SJSA1 (cell line): ENCODE measurements around the gene PIANP. TPM values are rescaled to one million over a fixed set of nuclear protein-coding genes. Genes with fewer than 3 reads are reported as not detected.
A peak's percentile ranks its signal among the peaks of the same experiment; 100 is the strongest.

Source experiments
- DNase-seq, 2 experiments: peaks; one replicate each; pipeline ENCODE4 v3.0.0-alpha.2; 2015 to 2020; ENCODE audit warnings: low spot score in 2 of 2, low read depth in 1 of 2
- H3K27ac ChIP-seq: fragments of 250-450 bp; sonication (Bioruptor Pico); 2 replicates; pipeline ENCODE4 v1.5.1; 2020; ENCODE audit warnings: mild to moderate bottlenecking, moderate library complexity
- H3K27me3 ChIP-seq: fragments of 250-450 bp; sonication (Bioruptor Pico); replicated peaks from 2 replicates; pipeline ENCODE4 v1.5.1; 2020; ENCODE audit warnings: mild to moderate bottlenecking, moderate library complexity
- H3K36me3 ChIP-seq: fragments of 250-450 bp; sonication (Bioruptor Pico); 2 replicates; pipeline ENCODE4 v1.5.1; 2020; ENCODE audit warnings: mild to moderate bottlenecking
- H3K4me1 ChIP-seq: fragments of 250-450 bp; sonication (Bioruptor Pico); replicated peaks from 2 replicates; pipeline ENCODE4 v1.6.1; 2021; ENCODE audit warnings: mild to moderate bottlenecking
- H3K4me3 ChIP-seq: fragments of 250-450 bp; sonication (Bioruptor Pico); 2 replicates; pipeline ENCODE4 v1.5.1; 2020; ENCODE audit warnings: mild to moderate bottlenecking
- H3K9me3 ChIP-seq: fragments of 250-450 bp; sonication (Bioruptor Pico); replicated peaks from 2 replicates; pipeline ENCODE4 v1.5.1; 2020; ENCODE audit warnings: mild to moderate bottlenecking
- total RNA-seq: library from RNA; depleted of rRNA; stranded (reverse); fragments of >200 nt; shearing (Covaris generic); gene quantifications from 2 replicates; pipeline ENCODE4 v1.2.3, GENCODE V29; 2014

The PIANP gene
- total RNA-seq, 1 experiment from 2014 or later: not detected

DNA sequence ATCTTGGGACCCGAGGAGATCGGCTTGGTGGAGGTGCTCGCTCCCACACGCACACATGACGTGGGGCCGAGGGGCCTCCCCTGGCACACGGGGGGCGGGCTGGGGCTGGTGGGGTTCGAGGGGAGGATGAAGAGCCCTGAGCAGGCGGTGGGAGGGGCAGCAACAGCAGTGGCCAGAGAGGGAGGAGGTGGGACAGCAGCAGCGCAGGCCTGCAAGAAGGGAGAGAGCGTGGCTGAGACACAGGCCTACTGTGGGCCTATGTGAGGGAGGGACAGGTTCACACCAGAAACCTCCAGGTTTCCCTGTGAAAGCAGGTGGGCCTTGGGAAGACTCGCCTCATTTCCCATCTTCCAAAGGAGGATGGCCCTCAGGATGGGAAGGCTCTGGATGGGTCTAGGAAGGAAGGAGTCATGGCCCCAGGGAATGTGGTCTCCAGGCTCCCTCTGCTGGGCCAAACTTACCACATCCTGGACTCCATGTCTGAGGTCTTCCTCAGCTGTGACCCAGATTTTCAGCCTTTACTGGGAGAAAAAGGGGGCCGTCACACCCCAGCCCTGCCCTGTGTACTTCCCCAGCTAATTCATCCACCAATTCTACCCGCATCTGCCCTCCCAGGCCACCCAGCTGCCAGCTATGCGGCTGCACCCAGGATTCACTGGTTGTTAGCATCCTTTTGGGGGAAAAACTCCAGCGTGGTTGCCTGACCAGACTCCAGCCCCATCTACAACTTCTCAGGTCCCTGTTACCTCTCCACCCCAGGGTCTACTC is 2.8 kb downstream of the PIANP start:
- peak; percentile 52 to 66 for DNase-seq
- Histone ChIP-seq H3K4me3 (no peak overlapping the region), H3K36me3 (no peaks in the 10 kb centered on the region), H3K9me3 (no peaks in the 10 kb centered on the region), H3K27me3 (peaks cover 64% of the 10 kb centered on the region), H3K27ac (no peak overlapping the region), H3K4me1 (peaks cover 12% of the 10 kb centered on the region)

DNA sequence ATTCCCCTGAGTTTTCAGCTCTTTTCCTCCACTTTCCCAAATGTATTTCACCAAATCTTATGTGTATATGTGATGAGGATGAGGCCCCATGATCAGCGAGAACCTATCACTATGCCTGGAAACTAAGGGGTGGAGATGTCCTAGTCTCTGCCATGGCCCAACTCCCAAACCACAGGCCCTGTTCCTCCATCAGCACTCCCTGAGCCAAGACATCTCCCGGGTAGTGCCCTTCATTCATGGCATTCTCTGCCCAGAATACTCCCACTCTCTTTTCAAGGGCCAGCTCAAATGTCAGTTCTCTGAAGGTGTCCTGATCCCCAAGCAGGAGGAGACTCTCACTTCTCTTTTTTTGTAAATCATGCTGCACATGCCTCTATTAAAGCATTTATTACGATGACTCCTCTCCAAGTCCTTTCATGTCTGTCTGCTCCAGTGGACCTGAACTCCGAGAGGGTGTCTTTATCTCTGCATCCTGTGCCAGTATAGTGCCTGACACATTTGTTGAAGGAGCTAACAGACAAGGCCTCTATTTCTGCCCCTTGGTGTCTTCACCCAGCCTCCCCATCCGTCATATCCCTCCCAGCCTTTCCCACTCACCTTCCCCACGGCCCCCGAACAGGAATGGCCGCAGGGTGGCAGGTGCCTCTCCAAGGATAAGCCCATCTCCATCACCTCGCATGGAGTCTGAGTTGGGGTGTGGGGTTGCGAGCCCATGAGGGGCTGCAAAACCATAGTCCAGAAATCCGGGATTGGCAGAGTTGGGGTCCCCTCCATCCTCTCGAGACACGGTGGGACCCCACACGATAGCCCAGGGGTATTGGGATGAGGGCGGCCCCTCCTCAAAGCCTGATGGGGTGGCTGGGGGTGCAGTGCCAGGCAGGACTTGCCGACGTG is 3.7 kb downstream of the PIANP start:
- no peaks in the 10 kb centered on the region for H3K9me3 ChIP-seq
- DNase-seq: no peak

DNA sequence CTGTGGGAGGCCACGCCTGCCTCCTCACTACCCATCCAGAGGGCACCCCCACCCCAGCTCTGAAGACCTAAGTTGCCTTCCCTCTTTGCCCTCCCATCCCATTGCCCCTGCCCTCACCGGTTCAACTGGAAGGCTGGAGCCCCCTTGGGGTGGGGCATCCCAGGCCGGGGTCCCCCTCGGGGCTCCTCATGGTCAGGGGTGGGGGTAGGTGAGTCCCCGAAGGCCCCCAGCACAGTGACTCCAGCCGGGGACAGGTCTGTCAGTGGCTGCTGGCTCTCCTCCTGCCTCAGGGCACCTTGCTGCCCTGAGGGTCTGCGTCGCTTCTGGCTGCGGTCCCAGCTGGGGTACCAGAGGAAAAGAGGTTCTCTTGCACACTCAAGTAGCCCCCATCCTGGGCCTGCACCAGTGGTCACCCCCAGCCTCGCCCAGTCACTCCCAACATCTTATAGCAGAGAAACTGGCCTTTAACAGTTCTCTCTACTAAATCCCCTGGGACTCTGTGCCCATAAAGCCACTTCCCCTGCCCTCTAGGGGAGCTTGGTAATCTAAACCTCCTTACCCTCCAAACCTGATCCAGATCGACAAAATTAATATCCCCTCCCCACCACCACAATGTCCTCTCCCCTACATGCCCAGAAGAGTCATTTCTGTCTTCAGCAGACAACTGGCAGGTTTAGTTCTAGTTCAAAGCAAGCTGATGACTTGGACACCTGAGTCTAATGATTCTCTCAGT is 5.1 kb downstream of the PIANP start:
- no peak overlapping the region for H3K27ac ChIP-seq
- no peak for DNase-seq
- peaks cover 44% of the 10 kb centered on the region for H3K27me3 ChIP-seq
- H3K36me3 ChIP-seq: no peaks in the 10 kb centered on the region
- H3K4me3 ChIP-seq: no peak overlapping the region
- no peaks in the 10 kb centered on the region for H3K9me3 ChIP-seq
- peaks cover 14% of the 10 kb centered on the region for H3K4me1 ChIP-seq

More for the DNA sequence above, 3.7 kb downstream of the PIANP start:
- peaks cover 12% of the 10 kb centered on the region for H3K4me1 ChIP-seq
- H3K27me3 ChIP-seq: peaks cover 58% of the 10 kb centered on the region
- H3K36me3 ChIP-seq: no peaks in the 10 kb centered on the region
- no peak overlapping the region for H3K4me3 ChIP-seq
- H3K27ac ChIP-seq: no peak overlapping the region

DNA sequence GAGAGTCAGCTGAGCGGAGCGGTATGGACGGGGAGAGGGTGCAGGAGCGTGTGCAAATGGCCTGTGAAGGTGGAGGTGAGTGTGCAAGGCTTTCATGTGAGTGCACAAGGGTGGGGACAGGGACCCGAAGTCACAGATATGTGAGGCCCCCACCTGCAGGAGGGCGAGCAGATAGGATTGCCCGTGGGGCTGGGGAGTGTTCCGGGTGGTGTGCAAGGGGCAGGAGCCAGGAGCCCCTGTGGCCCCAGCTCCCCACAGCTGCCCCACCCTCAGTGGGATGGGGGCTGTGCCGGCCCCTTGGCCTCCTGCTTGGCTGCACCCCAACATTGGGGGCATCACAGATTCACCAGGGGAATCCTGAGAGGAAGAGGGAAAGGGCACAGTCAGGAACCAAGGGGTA is 5.9 kb downstream of the PIANP start:
- DNase-seq: no peak
- Histone ChIP-seq H3K9me3 (no peaks in the 10 kb centered on the region), H3K36me3 (no peaks in the 10 kb centered on the region), H3K4me1 (peaks cover 14% of the 10 kb centered on the region), H3K27me3 (peaks cover 37% of the 10 kb centered on the region), H3K27ac (no peak overlapping the region), H3K4me3 (no peak overlapping the region)

DNA sequence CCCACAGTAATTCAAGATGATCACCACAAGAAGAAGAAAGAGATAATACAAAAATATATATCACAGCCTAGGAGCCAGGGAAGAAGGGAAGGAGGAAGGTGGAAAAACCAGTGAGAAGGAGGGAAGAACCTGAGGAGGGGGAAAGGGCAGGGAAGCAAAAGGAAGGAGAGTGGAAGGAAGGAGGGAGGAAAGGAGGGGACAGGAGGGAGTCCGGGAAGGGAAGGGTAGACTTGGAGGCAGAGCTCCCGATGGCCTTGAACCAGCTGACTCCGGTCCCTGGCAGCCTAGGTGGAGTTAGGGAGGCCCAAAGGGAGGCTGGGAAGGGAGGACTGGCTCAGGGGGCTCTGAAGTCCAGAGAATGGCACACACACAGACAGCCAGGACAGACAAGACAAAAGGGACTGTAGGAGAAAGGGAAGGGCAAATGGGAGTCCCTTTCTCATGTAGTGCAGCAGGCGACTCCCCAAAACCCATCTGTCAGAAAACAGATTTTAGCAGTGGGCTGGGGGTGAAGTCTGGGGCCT is 6.7 kb downstream of the PIANP start:
- H3K9me3 ChIP-seq: no peaks in the 10 kb centered on the region
- H3K4me1 ChIP-seq: peaks cover 14% of the 10 kb centered on the region
- H3K36me3 ChIP-seq: peaks cover 2% of the 10 kb centered on the region; the same call in 1 of the 2 replicates
- no peak overlapping the region for H3K4me3 ChIP-seq
- DNase-seq: no peak
- no peak overlapping the region for H3K27ac ChIP-seq
- peaks cover 29% of the 10 kb centered on the region for H3K27me3 ChIP-seq

DNA sequence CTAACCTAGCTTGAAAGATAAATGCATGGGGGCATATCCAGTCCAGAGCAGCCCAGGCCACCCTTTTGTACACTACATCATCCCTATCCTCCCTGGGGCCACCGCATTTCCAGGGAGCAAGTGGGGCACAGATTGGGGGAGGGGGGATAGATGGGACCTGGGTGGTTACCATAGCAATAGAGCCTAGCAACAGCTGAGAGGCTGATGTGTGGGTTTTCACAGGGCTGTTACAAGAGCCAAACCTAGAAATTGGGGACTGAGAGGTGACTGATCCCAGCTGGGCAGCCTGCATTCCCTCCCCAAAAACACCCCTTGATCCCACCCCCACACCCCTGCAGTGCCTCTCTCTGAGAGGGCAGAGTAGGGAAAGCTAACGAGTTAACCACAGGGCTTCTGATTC is 7.7 kb downstream of the PIANP start:
- Histone ChIP-seq H3K36me3 (peaks cover 3% of the 10 kb centered on the region; the same call in 1 of the 2 replicates), H3K4me3 (no peak overlapping the region), H3K27me3 (peaks cover 19% of the 10 kb centered on the region), H3K9me3 (no peaks in the 10 kb centered on the region), H3K4me1 (peaks cover 20% of the 10 kb centered on the region), H3K27ac (no peak overlapping the region)
- DNase-seq: no peak

DNA sequence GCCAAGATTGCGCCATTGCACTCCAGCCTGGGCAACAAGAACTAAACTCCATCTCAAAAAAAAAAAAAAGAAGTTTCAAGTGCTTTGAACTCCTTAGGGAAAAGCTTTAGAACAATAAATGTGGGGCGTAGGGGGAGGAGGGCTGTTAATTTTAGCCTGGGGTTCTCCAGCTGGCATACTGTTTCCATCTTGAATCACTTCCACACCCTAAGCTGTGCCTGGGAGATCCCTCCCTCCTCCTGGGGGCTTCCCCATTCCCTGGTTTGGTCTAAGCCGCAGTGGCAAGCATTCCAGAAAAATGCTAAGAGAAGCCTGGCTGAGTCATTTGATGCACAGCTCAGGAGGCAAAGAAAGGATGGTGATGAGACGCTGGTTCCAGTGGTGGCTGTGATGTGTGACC is 9.1 kb downstream of the PIANP start:
- Histone ChIP-seq H3K9me3 (no peaks in the 10 kb centered on the region), H3K27me3 (peaks cover 14% of the 10 kb centered on the region), H3K4me3 (no peak overlapping the region), H3K4me1 (peaks cover 31% of the 10 kb centered on the region), H3K36me3 (peaks cover 9% of the 10 kb centered on the region), H3K27ac (no peak overlapping the region)
- DNase-seq: peak; percentile 54 to 73

DNA sequence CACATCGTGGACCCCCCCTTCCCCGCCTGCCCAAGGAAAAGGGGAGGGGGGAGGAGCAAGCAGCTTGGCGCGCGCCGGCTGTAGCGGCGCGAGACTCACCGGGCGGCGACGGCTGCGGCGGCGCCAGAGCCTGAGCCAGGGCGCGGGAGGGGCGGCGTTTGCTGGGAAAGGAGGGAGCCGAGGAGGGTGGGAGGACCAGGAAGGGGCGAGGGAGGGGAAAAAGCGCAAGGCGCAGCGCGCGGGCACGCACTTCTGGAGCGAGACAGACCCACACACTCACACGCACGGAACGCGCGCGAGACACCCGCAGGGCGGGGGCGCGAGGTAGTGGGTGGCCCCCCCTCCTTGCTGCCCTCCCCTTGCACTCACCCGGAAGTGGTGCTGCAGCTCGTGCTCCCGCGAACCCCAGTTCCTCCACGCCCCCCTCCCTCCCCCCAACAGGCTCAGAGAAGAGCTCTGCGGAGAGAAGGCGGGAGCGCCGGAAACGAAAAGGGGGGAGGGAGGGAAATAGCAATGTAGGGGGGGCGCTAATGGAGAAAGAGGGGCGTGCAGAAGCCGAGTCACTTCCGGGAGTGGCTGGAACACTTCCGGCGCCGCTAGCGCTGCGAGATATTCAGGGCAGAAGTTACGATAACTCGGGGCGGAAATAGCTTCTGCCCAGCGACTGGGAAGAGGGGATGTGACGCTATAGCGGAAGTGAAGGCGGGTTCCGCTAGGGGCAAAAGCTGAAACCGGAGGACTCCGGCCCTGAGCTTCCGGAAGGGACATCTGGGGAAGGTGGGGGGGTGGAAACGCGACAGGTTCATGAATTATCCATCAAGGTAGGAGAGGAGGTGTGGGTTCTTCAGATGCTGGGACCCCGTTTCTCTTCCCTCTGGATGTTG is 11.4 kb downstream of the PIANP start, which contains the start of gene ZNF384:
Gene ZNF384, minus strand, starts transcription at position 377 of the 884 bp plus-strand sequence. CDS start 9,855 bp downstream, outside the sequence.
- Histone ChIP-seq H3K27ac (peak within 1 kb of the TSS; percentile 92), H3K4me3 (peak within 1 kb of the TSS; percentile 74), H3K27me3 (peaks cover 2% of the 10 kb centered on the region; the same call in 1 of the 2 replicates), H3K4me1 (peaks cover 31% of the 10 kb centered on the region), H3K9me3 (no peaks in the 10 kb centered on the region), H3K36me3 (peaks cover 22% of the 10 kb centered on the region)
- peak; percentile 96 to 99 for DNase-seq

DNA sequence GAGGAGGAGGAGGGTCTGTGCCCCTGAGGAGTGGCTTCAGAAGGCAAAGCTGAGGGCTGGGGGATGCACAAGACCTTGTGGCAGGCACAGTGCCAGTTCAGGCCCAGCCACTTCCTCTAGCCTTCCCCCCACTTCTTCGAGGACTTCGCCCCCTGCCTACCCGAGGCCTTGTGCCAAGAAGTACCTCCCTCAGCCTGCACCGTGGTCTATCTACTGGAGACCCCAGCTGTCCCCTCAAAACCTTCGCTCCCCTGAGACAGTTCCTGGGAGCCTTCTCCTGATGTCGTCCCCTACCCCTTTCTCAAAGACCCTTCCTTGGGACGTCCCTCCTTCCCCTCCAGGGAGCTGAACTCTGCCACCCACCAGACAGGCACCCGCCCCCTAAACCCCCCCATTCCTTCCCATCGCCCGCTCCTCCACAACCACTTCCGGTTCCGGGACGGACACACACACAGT is 12.0 kb downstream of the PIANP start:
- no peak for DNase-seq

DNA sequence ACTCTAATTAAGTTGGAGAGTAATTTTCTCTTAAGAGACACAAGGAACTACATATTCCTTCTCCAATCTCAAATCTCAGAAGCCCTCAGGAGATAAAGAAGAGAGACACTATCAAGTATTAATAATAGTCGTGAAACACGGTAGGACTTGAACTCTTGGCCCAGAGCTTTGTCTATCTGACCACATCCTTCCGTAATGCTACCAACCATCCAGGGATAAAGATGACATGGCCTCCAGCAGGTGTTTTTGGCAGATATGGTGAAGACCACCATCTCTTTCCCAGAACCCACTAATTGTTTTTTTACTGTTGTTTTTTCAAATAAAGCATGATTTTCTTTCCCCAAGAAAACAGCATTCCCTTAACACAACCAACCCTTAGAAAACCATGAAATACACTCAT is 14.8 kb downstream of the PIANP start:
- H3K4me1 ChIP-seq: peaks cover 23% of the 10 kb centered on the region
- DNase-seq: no peak
- no peak overlapping the region for H3K4me3 ChIP-seq
- peaks cover 35% of the 10 kb centered on the region for H3K36me3 ChIP-seq
- H3K27me3 ChIP-seq: no peaks in the 10 kb centered on the region
- H3K9me3 ChIP-seq: no peaks in the 10 kb centered on the region
- no peak overlapping the region for H3K27ac ChIP-seq

More for the DNA sequence above, 12.0 kb downstream of the PIANP start:
- peaks cover 29% of the 10 kb centered on the region for H3K36me3 ChIP-seq
- no peaks in the 10 kb centered on the region for H3K9me3 ChIP-seq
- peaks cover 31% of the 10 kb centered on the region for H3K4me1 ChIP-seq
- H3K4me3 ChIP-seq: peak overlapping the region; percentile 74
- peak overlapping the region; percentile 92 for H3K27ac ChIP-seq
- H3K27me3 ChIP-seq: no peaks in the 10 kb centered on the region

DNA sequence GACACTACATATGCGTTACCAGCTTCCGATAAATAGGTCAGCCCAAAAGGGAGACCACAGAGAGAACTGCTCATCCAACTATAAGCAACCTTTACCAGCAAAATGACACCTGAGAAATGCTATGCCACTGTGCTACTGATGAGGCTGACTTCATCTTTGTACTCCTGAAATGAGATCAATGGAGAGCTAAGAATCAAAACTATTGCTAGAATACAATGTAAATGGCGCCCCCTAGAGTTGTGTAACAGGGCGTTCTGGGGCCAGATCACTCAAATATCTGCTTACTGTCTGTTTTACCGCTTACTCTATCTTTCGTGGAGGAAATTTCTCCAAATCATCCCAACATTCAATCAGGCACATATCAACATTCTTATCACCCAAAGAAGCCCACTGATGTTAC is 16.0 kb downstream of the PIANP start:
- DNase-seq: no peak
- no peak overlapping the region for H3K4me3 ChIP-seq
- H3K36me3 ChIP-seq: peaks cover 43% of the 10 kb centered on the region
- H3K27me3 ChIP-seq: no peaks in the 10 kb centered on the region
- no peak overlapping the region for H3K27ac ChIP-seq
- H3K4me1 ChIP-seq: peaks cover 17% of the 10 kb centered on the region
- no peaks in the 10 kb centered on the region for H3K9me3 ChIP-seq

DNA sequence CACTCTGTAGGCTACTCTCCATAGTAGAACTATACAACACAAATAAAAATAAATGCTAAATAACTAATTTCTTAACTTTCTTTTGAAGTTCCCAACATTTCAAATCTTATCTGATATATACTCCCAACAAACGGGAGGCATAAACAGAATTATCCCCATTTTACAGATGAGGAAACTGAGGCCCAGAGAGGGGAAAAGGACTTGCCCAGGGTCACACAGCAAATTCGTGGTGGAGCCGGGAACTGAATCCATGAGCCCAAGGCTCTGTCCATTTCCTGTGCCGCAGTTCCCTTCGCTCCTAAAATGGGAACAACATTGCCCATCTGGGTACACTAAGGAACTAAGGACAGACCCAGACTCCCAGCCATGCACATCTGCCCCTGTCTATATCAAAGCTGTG is 23.7 kb downstream of the PIANP start:
- Histone ChIP-seq H3K27ac (no peak overlapping the region), H3K27me3 (no peaks in the 10 kb centered on the region), H3K9me3 (no peaks in the 10 kb centered on the region), H3K36me3 (peaks cover 85% of the 10 kb centered on the region), H3K4me3 (no peak overlapping the region), H3K4me1 (no peaks in the 10 kb centered on the region)
- DNase-seq: no peak
